OCI-M2 (cell line): ENCODE data around the gene ALOX5.

ENCODE experiments used
- DNase-seq: peaks from one replicate; lab custom pipeline; 2025; ENCODE audit not compliant: unreplicated experiment; lab: John Stamatoyannopoulos, UW

Gene ALOX5

GRCh38 chr10:45422866-45423659 is 49.0 kb downstream of the ALOX5 start:
- DNase-seq, result no peak

GRCh38 chr10:45423976-45424499 is 50.0 kb downstream of the ALOX5 start:
- no peak for DNase-seq

- DNase-seq, result no peak
These were observed 50.8 kb downstream of the ALOX5 start for GRCh38 chr10:45424668-45425404.

GRCh38 chr10:45425621-45426563 is 51.9 kb downstream of the ALOX5 start:
- no peak for DNase-seq

- no peak for DNase-seq
These were observed 53.4 kb downstream of the ALOX5 start for GRCh38 chr10:45427262-45427969.

GRCh38 chr10:45427970-45428366 is 54.0 kb downstream of the ALOX5 start:
- no peak for DNase-seq

- DNase-seq, result no peak
These were observed 54.8 kb downstream of the ALOX5 start for GRCh38 chr10:45428611-45429510.

- no peak for DNase-seq
These were observed 55.8 kb downstream of the ALOX5 start for GRCh38 chr10:45429790-45430189.

- no peak for DNase-seq
These were observed 58.1 kb downstream of the ALOX5 start for GRCh38 chr10:45432113-45432512.

- no peak for DNase-seq
These were observed 58.9 kb downstream of the ALOX5 start for GRCh38 chr10:45432700-45433472.

- DNase-seq, result no peak
These were observed 59.9 kb downstream of the ALOX5 start for GRCh38 chr10:45433716-45434469.

- DNase-seq, result no peak
These were observed 63.8 kb downstream of the ALOX5 start for GRCh38 chr10:45437587-45438465.

GRCh38 chr10:45438466-45439090 is 64.6 kb downstream of the ALOX5 start:
- no peak for DNase-seq

GRCh38 chr10:45439365-45439764 is 65.3 kb downstream of the ALOX5 start:
- DNase-seq, result no peak

GRCh38 chr10:45439873-45440272 is 65.9 kb downstream of the ALOX5 start:
- DNase-seq, result no peak

- no peak for DNase-seq
These were observed 66.6 kb downstream of the ALOX5 start for GRCh38 chr10:45440511-45441062.
